Fibroblast of skin of right biceps (primary cell): ENCODE data around the gene SP100.
"Not testable (repeated sequence)": the region's sequence is repeated elsewhere in the genome, so short reads cannot be mapped to it uniquely, and the experiment has no call there.

ENCODE experiments used
- DNase-seq: peaks from one replicate; pipeline ENCODE4 v3.0.0-alpha.2; 2013

The SP100 gene

DNA sequence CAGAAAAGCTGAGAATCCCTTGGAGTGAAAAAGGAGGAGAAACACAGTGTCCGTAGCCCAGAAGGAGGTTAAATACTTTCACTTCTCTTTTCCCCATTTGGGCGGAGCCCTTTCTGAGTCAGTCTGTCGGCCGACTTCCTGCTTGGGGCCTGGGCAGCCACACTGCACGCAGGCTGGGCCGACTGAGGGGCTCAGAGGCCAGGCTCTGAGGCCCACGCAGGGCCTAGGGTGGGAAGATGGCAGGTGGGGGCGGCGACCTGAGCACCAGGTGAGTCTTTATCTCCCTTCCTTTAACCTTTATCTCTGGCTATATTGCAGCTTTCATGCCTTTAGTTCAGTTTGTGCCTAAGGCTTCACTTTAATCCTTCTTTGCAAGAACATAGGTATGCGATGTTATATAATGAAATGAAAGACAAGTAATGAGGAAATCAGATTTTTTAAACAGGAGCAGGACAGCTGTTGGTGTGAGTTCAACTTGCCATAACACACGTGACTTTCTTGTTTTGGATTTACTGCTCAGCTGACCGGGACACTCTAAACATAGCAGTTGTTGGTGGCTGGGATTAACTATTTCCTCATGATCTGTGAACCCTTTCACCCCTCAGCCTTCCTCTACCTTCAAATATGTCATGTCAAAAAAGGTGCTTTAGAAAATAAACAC lies at the start of gene SP100:
TSS of gene SP100 (plus strand) at position 141 of the 661 bp plus-strand sequence. CDS start at position 237, 96 bp downstream.
- peak; percentile 85 for DNase-seq

- DNase-seq, result no peak
These were observed 33.9 kb upstream of the SP100 start for GRCh38 chr2:230382108-230382507.

DNA sequence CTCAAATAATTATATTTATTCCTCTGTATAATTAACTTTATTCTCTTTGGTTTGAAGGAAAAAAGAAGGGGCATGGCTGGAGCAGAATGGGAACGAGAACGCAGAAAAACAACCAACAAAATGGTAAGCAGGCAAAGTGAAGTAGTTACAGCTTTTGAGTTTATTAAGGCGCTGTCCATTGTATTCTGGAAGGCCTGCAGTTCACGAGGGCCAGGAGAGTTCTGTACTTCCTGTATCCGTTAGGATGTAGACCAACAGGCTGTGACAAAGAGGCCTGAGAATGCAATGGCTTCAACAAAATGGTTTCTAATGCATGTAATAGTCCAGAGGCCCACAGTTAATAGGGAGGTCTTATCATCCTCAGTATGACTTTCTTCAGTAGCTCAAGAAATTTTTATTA lies 32.5 kb upstream of the SP100 start:
- DNase-seq, result no peak

GRCh38 chr2:230384986-230385385 lies 31.0 kb upstream of the SP100 start:
- no peak for DNase-seq

DNA sequence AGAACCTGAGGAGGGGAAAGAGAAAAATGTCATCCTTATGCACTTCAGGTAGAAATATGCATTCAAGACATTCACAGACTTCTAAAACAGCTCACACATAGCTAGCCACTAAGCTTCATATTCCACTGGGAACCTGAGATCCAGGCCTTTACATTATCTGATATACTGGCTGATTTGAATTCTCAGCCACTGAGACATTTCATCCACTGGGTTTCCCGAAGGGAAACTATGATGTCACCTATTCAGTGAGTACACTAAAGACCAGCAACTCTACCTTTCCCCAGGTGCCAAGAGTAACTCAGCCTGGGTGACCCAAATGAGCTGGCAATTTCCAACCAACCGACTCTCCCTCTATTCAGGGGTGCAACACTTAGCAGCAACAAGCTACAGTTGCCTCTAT lies 21.7 kb upstream of the SP100 start:
- DNase-seq, result no peak

DNA sequence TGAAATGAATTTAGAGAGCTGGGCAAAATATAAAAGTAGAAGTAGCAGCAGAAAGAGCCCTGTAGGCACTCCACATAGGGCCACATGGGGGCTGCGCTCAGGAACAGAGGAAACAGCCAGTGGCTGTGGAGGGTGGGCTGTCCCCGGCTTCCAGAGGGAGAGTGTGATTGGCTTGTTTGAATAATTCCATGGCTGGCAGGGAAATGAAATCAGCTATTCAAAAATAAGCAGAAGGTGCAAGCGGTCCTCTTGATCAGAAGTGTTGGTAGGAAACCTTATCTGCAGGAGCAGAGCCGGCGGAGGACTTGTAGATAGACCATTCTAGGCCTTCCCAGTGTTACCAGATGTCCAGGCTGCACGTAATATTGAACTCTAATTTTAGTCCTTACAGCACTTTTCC lies 17.3 kb upstream of the SP100 start:
- not testable (repeated sequence) for DNase-seq

DNA sequence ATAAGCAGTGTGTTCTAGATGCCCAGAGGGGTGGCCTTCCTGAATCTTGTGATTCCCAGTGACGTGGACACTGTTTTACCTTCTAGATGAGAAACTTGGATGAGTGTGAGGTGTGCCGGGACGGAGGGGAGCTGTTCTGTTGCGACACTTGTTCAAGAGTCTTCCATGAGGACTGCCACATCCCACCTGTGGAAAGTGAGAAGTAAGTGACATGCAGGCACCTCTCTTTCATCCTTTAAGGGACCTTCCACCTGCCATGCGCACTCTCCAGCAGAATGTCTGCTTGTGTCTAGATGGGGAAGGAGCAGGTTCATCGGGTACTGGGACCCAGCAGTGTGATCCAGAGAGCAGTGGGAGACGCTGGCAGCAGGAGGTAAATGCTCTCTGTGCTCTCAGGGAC lies 16.0 kb upstream of the SP100 start:
- DNase-seq, result no peak

DNA sequence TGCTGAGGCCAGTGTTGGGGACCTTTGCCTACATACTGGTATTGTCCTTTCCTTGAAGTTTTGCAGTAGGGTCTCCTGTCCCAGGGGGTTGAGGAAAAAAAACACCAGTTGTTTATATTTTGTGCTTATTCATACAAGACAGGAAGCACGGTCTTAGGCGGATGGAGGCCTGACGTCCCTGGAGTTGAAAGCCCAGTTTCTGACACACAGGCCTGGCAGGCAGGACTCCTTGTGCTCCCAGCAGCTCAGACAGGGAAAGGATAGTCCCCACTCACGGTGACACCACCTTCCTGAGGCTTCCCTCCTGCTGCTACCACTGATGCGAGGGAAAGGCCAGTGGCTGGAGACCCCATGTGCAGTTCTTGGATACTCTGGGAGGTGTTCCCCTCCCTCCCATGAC lies 15.5 kb upstream of the SP100 start:
- no peak for DNase-seq

- not testable (repeated sequence) for DNase-seq
These were observed 15.0 kb upstream of the SP100 start for GRCh38 chr2:230401026-230401425.

- DNase-seq, result no peak
These were observed 12.3 kb upstream of the SP100 start for GRCh38 chr2:230403746-230404145.

DNA sequence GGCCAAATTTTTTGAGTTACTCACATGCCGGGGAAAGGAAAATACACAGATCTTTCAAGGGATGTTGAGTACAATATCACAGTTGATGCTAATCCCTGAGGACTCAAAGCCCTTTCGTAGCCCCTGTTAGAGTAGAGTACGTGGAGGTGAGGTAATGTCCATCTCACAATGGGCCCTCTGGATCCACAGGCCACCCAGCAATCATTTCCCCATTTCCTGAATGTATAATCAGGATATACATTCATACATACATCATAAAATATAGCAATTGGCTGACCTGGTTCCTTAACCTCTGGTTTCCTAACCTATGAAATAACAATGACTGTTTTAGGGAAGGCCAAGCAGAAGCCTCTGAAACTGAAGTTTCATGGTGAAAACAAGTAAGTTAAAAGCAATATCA lies 10.2 kb upstream of the SP100 start:
- no peak for DNase-seq

DNA sequence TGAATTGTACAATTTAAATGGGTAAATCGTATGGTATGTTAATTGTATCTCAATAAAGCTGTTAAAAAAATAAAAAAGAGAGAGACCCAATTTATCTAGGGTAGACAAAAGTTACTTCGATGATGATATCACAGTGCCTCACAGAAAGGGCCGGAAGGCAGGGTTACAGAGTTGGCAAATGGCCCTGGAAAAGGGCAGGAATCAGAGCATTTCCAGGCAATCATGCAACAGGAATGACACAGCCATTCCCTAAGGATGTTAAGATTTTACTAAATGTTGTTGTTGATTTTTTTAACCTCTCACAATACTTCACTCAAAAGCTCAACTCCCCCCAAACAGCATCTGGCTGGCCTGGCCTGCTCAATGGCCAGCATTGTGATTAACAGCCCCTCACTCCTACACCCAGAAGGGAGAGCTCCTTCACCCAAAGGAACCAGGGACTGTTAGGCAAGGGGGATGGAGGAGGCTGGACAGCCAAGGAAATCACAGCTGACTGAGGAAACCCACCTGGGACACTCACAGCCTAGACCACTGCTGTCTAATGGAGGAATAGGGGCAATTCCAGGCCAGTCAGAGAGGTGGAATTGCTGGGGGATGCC lies 7.7 kb upstream of the SP100 start:
- DNase-seq, result peak; percentile 84

DNA sequence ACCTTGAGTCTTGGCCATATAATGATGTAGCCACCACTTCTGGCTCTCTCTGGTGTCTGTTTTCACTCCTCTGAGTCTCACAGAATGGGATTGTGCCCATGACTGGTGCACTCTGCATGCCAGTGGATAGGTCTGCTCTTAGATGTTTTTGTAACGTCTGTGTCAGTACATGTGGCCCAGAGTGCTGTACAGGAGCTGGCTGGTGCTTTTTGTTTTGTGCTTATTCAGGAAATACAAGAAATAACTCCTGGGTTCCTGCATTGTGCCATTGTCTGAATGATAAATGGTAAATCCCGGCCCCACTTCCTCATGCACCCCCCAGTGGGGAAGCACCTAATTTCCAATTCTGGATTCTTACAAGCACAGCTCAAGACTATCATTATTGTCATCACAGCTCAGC lies 6.7 kb upstream of the SP100 start:
- DNase-seq, result not testable (repeated sequence)

DNA sequence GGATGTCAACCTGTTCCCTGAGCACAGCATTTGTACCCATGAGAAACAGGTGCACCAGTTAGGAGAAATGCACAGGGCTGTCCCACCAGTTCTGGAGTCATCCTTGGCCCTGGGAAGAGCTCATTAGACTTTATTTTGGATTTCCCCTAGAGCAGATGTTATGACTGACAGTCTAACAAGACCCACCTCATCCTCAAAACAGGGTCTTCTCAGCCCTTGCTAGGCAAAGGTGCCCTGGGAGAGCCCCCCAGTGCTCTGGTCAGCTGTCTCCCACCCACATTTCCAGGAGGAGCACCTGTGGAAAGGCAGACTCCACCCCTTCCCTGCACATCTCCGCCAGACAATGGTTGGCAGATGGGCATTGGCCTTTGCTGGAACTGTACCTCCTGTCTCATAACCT lies 5.7 kb upstream of the SP100 start:
- DNase-seq, result no peak

DNA sequence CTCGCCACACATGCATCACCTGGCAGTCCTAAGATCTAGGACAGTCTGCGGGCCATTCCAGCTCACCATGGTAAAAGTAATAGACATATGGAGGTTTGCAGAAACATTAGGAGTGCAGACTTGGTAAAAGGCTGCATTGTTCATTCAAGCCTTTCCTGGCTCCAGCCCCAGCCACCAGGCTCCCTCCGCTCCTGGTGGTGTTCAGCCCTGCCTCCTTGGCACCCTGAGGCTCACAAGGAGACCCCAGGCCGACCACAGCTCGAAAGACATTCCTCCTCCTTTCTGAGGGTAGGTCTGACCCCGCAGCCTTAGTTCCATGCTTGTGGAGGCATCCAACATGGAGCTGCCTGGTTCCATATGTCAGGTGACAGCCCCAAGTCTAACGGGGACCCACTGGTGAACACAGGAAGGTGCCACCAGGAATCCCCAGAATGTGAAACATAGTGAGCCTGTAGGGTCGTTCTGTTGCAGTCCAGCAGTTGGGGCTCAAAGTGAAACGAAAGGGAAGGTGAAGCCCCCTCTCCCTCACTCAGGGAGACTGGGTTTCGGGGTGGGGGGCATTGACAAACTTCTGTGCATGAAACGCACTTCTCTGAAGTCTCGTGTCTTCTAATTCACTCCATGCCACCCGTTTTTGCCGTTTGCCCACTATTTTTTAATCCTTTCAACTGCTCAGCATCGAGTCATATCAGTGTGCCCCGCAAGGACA lies 5.0 kb upstream of the SP100 start:
- no peak for DNase-seq

DNA sequence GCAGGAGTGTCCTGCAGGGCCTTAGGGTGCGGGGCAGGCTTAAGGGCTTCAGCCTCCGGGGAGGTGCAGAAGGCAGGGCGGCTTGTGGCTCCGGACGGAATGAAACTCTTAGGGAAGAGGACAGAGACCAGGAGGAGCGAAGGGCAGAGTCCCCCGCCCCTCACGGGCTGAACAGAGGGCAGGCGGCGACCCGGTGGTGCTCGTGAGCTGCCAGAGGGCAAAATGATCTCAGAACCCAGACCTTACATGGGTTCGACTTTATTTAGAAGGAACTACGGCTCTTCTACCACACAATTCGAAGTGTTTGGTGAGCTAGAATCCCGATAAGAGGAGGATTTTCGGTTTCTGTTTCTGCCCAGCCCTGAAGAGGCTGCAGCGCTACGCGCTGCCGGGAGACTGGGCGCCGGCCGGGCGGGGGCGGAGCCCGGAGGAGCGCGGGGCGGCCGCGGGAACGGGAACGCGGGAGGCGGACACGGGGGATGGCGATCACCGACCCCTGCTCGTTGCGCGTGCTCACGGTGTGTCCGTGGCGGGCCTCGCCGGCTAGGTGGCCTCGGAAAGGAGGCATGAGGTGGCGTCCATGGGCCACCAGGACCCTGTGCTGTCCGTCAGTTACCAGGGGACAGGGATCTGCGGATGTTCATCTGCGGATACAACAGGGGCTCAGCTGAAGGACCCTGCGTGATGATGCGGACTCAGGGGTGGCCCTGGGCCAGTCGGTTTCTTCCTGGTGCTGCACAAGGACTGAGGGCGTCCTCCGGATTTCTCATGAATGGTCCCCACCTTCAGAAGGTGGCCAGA lies 4.2 kb upstream of the SP100 start:
- DNase-seq, result peak; percentile 62

DNA sequence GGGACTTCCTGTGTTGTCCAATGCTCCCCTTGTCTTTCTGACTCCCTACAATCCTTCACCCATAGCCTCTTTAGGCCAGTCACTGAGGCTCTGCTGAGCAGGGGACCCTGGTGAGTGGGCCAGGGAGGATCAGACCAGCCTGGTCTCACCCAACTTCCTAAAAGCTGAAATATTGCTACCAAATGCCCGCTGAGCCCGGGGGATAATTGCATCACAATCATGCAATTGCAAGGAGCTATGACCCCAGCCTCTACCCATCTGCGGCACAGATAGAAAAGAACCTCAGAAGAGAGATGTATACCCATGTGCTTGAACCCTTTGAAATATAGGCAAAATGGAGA lies 3.7 kb upstream of the SP100 start:
- no peak for DNase-seq

DNA sequence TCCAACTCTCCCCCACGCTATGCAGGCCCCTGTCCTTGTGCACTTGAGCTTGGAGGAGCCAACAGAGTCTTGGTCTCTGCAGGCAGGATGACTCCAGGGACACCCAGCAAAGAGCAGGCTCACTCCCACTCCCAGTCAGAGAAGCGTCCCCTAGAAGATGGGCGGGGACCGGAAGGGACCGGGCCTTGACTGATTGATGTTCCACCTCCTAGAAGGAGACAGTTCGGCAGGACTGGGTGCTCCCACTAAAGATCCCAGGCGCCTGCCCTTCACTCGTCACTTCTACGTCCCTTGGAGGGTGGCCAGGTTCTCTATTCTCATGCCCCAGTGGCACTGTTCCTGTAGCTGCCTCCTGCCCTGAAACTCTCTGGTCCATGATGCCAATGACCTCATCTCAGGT lies 3.2 kb upstream of the SP100 start:
- no peak for DNase-seq

DNA sequence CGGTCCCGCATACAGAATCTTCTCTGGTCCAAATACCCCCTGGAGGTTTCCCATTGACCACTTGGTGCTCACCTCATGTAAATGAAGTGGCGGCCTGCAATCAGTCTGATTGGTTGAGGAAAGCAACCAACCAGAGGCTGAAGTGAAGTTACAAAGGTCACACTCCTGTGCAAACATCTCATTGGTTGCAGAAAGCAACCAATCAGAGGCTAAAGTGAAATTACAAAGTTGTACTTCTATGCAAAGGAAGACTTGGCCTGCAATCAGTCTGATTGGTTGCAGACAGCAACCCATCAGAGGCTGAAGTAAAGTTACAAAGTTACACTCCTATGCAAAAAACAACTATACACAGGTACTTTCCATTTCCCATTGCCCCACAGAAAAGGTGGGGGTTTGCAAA lies 2.5 kb upstream of the SP100 start:
- DNase-seq, result no peak

DNA sequence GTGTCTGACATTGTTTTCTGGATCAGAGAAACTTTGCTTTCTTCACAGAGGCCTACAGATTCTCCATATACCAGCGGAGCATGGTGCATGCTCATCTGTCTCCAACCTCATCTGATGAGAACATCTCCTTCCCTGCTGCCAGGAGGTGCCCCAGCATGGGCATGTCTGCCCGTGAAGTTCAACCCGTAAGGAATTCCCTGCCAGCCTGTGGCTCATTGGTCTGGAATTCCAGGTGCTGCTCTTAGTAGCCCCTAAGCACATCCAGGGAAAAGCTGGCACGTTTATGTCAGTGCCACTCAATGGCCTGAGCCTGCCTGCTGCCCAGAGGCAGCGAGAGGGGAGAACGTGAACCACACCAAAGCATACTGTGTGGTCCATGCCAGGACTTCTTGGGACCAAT lies 1.7 kb upstream of the SP100 start:
- no peak for DNase-seq

GRCh38 chr2:230417436-230417835 lies 1.4 kb downstream of the SP100 start:
- DNase-seq, result no peak

DNA sequence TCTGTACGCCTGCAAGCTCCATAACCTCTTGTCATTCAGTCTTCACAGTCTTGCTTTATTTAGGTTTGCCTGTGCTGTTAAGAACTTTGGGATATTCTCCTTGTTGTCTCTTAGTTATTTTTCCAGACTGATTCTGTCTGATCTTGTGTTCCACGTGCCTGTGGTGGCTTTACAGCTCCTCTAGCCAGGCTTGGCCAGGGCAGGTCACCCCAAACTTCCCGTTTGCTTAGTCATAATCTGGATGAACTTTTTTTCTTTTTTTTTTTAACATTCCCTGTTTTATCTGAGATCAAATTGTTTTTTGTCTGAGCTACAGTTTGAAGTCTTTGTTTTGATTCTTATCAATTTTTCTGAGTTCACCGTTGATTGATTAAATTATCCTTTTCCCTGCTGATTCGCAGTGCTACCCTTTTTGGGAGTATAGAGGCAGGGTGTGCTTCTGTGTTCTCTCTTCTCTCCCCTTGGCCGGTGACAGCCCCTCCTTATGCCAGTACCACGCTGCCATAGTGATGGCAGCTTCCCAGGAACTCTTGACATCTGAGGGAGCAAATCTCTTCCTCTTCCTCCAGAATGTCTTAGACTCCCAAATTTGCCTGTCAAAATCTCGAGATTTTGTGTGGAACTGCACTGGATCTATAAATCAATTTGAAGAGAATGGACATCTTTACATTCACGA lies 2.5 kb downstream of the SP100 start:
- peak; percentile 51 for DNase-seq

DNA sequence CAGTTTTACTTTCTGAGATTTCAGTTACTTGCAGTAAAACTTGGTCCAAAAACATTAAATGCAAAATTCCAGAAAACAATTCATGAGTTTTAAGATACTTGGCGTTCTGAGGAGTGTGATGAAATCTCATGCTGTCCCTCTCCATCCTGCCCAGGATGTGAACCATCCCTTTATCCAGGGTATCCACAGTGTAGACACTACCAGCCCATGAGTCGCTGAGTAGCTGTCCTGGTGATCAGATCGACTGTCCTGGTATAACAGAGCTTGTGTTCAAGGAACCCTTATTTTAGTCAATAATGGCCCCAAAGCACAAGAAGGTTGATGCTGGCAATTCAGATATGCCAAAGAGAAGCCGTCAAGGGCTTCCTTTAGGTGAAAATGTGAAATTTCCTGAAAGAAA lies 3.2 kb downstream of the SP100 start:
- DNase-seq, result no peak
